Measurements from ENCODE around the gene GTF2F1.

DNA sequence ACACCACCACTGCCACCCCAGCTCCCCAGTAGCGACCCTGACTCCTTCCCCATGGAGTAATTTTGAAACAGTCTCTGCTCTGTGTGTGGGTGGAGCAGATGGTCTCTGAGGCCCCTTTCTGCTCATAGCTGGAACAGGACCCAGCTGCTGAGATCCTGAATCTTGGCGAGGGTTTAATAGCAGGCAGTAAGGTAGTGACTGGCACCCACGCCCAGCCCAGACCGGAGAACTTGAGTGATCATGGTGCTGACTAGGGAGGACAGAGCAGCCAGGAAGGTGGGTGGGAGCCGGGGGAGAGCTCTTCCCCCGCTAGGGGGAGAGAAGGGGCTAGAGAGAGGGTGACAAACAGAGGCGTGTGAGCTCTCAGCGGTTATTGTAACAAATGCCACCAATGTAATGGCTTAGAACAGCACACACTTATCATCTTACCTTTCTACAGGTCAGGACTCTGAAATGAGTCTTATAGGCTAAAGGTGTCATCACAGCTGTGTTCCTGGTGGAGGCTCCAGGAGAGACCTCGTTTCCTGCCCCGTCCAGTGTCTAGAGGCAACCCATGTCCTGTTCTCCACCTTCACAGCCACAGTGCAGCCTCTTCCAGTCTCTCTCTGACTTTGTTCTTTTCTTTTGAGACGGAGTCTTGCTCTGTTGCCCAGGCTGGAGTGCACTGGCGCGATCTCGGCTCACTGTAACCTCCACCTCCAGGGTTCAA lies 52.3 kb downstream of the GTF2F1 start:
- TF ChIP-seq CTCF (IDR thresholded peaks at IDR 0.05; ENCODE audit: insufficient read depth, low read length, poor library complexity, severe bottlenecking) (no peak), EZH2phosphoT487 (conservative IDR thresholded peaks at IDR 0.05; ENCODE audit: low read length) (no peak)

Data from SU-DHL-6 (cell line).